ENCODE data around the gene ESYT3.
"Not testable (repeated sequence)": the region's sequence is repeated elsewhere in the genome, so short reads cannot be mapped to it uniquely, and the experiment has no call there.

Gene ESYT3

GRCh38 chr3:138494607-138494929 lies 60.2 kb downstream of the ESYT3 start:
- DNase-seq: no peak

DNA sequence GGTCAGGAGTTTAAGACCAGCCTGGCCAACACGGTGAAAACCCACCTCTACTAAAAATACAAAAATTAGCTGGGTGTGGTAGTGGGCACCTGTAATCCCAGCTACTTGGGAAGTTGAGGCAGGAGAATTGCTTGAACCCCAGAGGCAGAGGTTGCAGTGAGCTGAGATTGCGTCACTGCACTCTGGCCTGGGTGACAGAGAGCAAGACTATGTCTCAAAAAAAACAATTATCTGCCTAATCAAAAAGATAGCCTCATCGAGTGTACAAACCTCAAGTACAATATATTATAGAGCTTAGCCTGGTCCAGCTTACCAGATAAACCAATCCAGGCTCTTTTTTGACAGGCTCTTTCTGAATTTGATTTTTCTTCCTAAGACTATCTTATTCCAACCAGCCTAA lies 61.2 kb downstream of the ESYT3 start:
- not testable (repeated sequence) for DNase-seq

GRCh38 chr3:138496436-138496835 lies 62.0 kb downstream of the ESYT3 start:
- DNase-seq: no peak

DNA sequence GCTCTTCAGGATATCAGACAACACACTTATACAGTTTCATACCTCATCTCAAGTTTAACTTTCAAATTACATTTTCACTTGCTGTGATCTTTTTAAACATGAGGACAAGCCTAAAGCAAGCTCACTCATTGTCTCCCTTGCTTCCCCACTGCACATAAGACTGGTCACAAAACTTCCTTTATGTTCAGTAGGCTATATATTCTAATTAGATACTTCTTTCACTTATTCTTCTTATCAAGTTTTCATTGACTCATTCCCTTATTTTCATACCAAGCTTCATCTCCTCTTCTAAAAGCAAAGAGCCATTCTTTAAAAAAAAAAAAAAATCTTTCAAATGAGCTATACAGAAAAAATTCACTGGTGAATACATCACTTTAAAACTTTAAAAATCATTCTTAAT lies 62.6 kb downstream of the ESYT3 start:
- no peak for DNase-seq

GRCh38 chr3:138497851-138498250 lies 63.4 kb downstream of the ESYT3 start:
- no peak for DNase-seq

DNA sequence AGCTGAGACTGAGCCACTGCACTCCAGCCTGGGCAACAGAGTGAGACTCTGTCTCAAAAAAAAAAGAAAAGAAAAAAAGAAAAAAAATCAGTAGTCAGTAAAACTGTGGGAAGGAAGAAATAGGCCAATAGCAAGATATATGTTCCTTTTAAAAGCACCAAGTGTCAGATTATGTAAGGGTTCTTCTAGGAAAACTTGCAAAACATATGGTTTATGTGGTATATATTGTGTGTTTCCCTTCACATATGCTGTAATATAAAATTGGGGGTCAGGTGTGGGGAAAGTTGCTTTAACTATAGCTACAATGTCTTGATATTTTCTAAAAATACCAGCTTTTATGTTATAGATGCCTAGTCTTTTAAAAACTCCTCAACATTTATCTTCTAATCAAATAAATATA lies 64.6 kb downstream of the ESYT3 start:
- DNase-seq: no peak

GRCh38 chr3:138507524-138507923 lies 73.1 kb downstream of the ESYT3 start:
- DNase-seq: no peak

DNA sequence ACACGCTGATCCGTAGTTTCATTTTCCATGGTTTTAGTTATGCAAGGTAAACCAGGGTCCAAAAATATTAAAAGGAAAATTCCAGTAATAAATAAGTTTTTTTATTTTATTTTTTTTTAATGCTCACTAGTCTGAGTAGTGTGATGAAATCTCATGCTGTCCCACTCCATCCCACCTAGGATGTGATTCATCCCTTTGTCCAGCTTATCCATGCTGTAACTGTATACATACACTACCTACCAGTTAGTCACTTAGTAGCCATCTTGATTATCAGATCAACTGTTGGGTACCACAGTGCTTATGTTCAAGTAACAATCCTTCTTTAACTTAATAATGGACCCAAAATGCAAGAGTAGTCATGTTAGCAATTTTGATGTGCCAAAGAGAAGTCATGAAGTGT lies 75.2 kb downstream of the ESYT3 start:
- DNase-seq: no peak

DNA sequence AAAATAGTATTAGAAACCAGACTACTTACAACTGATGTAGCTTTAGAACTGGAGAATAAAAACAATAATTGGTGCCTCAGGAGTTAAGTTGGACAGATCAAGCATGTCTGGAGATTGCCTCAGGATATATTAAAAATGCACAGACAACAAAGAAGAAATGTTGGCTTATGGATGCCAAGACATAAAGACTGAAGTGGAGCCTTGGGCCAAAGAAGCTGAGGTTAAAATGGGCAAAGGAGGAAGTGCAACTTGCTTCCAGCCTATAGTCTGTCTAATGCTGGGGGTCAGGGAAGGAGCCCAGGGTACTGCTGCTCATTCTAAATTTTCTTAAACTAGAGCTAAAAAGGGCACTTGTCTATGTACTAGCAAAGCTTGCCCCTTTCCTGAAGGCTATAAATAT lies 77.5 kb downstream of the ESYT3 start:
- DNase-seq: no peak

GRCh38 chr3:138513090-138513843 lies 78.9 kb downstream of the ESYT3 start:
- no peak for DNase-seq

GRCh38 chr3:138521445-138521844 lies 87.0 kb downstream of the ESYT3 start:
- not testable (repeated sequence) for DNase-seq

All from activated CD4-positive, alpha-beta T cell treated with anti-CD3 and anti-CD28 coated beads, Interleukin-2, amount 50 U/mL, for 48 hours (primary cell).